A549 treated with RU486 at 1 μM for 4 hours (cell line): Measurements from ENCODE around the gene KRTAP8-1. TPM values are rescaled to one million over a fixed set of nuclear protein-coding genes. Genes with fewer than 3 reads are reported as not detected.

Experiments used
- total RNA-seq: library from RNA; stranded (reverse); fragments of 200-300 nt; extraction: Qiagen RNA extraction; gene quantifications from 5 replicates; pipeline ENCODE4 v1.2.3, GENCODE V29; 2022; ENCODE audit warnings: low read depth

The KRTAP8-1 gene, protein sequence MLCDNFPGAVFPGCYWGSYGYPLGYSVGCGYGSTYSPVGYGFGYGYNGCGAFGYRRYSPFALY
- not detected in 5 replicates for total RNA-seq

DNA sequence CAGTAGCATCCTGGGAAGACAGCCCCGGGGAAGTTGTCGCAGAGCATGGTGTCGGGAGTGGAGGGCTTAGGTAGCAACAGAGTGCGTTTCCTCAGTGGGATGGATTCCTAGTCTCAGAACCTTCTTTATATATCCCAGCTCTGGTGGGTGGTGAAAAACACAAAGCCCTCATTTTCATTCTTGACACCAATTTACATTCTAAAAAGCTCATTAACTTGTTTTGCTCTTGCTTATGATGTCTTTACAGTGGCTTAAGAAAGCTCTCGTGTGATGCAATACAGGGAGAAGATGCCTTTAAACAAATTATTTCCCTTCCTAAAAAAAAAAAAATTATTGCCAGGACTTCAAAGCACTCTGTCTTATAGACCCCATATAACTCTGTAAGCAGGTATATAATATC lies at the start of gene KRTAP8-1:
Gene KRTAP8-1 (minus strand): TSS at position 101 of the 400 bp plus-strand sequence. CDS start 54 bp downstream, at position 47.

DNA sequence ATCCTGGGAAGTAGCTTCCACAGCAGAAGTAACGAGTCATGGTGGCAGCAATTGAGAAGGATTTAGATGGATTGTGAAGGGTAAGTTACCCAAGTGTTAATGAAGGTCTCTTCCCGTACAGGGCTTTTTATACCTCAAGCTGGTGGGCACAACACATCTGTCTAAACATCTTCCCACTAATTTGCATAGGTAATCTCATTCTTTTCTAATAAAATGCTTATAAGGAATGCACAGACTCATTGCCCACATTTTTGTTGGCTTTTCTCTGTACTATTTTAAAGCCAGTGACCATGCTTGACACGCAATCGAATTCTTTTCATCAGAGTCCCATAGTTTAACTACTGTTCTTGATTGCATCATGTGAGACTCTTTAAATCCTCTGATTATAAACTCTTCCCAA lies 16.6 kb upstream of the KRTAP8-1 start, which contains the start of gene KRTAP7-1:
Gene KRTAP7-1 (minus strand): TSS at position 101 of the 400 bp plus-strand sequence. CDS start 61 bp downstream, at position 40.

Other genes with a start within 250 kb of the KRTAP8-1 start
- gene KRTAP22-2, start 222.9 kb downstream of the KRTAP8-1 start, total RNA-seq, result not detected in 5 replicates
- gene KRTAP6-3, start 220.8 kb downstream of the KRTAP8-1 start, total RNA-seq, result not detected in 5 replicates
- gene KRTAP6-2, start 214.4 kb downstream of the KRTAP8-1 start, total RNA-seq, result not detected in 5 replicates
- gene KRTAP22-1, start 212.2 kb downstream of the KRTAP8-1 start, total RNA-seq, result not detected in 5 replicates
- gene KRTAP6-1, start 199.3 kb downstream of the KRTAP8-1 start, total RNA-seq, result not detected in 5 replicates
- gene KRTAP20-1, start 196.8 kb downstream of the KRTAP8-1 start, total RNA-seq, result not detected in 5 replicates
- not detected in 5 replicates for gene KRTAP20-4, start 192.6 kb downstream of the KRTAP8-1 start, total RNA-seq
- gene KRTAP20-2, start 178.1 kb downstream of the KRTAP8-1 start, total RNA-seq, result not detected in 5 replicates
- not detected in 5 replicates for gene KRTAP20-3, start 170.4 kb downstream of the KRTAP8-1 start, total RNA-seq
- not detected in 5 replicates for gene KRTAP21-3, start 94.5 kb downstream of the KRTAP8-1 start, total RNA-seq
- not detected in 5 replicates for gene KRTAP21-2, start 66.0 kb downstream of the KRTAP8-1 start, total RNA-seq
- gene KRTAP21-1, start 57.8 kb downstream of the KRTAP8-1 start, total RNA-seq, result not detected in 5 replicates
- not detected in 5 replicates for gene KRTAP7-1, start 16.5 kb upstream of the KRTAP8-1 start, total RNA-seq
- gene KRTAP11-1, start 68.3 kb upstream of the KRTAP8-1 start, total RNA-seq, result not detected in 5 replicates
- not detected in 5 replicates for gene KRTAP19-8, start 225.2 kb upstream of the KRTAP8-1 start, total RNA-seq